GM18502 (cell line): ENCODE measurements around the gene SLC22A1.
"Not testable (repeated sequence)": the region's sequence is repeated elsewhere in the genome, so short reads cannot be mapped to it uniquely, and the experiment has no call there.

ENCODE experiments used
- ATAC-seq: cut with Tn5 transposase; IDR thresholded peaks from one replicate; pipeline ENCODE4 v1.9.1; 2021; ENCODE audit warnings: mild to moderate bottlenecking; ENCODE audit not compliant: unreplicated experiment, poor library complexity

SLC22A1 gene

DNA sequence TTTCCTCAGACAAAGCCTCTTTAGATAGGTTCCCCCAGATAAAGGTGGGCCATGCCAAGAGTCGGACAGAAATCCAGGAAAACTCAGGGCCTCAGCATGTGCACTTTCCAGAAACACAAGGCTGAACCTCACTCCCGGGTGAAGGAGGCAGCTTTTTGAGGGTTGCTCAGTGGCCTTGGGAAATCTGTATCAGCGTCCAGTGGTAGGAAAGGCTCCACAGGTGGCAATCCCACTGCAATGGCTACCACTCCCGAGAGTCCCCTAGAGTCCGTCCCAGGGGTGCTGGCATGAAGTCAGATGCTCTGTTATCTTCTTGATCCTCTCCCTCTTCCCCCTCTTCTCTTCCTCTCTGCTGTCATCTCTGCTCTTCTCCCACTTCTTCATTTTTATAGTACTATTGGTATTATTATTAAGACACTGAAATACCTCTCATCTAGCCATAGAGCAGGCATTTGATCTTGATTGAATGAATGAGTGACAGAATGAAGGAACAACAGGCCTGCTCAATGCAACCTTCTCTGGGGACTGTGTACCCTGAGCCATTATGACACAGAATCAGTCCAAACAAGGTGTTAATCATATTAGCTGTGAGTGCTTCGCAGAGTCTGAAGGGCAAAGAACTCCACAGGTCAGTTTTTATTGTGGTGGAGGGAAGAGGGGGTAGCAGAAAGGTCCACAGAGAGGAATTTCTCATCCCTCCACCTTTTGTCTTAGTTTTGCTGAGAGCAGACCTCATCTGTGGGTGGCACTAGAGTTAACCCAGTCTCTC is 13.3 kb downstream of the SLC22A1 start:
- no peak for ATAC-seq

GRCh38 chr6:160135907-160136655 is 14.5 kb downstream of the SLC22A1 start:
- ATAC-seq, result no peak

- ATAC-seq, result no peak
Measured at GRCh38 chr6:160137130-160137988, 15.7 kb downstream of the SLC22A1 start.

- peak; percentile 74 for ATAC-seq
Measured at GRCh38 chr6:160137989-160138835, 16.6 kb downstream of the SLC22A1 start.

DNA sequence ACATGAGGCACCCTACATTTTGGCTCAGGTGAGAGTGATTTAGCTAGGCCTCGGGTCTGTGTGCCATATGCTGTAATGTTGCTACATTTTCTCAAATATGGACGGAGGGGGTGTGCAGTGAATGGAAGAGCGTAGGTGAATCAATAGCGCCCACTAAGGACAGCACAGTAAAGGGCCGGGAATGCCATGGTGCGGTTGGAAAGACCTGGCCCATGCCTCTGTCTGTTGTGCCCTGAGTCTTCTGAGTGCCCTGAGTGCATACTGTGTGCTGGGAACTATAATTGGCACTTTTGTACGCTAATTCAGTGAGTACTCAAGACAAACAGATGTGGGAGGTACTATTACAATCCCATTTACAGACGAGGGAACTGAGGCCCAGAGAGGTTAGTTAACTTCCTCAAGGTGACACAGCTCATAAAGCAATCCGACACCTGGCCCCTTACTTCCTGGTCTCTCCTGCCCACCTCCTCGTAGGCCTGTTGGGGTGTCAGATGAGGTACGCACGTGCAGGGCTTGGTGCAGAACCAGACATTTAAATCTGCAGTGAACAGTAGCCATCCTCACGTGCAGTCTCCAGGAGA is 17.3 kb downstream of the SLC22A1 start:
- no peak for ATAC-seq

GRCh38 chr6:160139420-160139851 is 17.8 kb downstream of the SLC22A1 start:
- ATAC-seq, result no peak

DNA sequence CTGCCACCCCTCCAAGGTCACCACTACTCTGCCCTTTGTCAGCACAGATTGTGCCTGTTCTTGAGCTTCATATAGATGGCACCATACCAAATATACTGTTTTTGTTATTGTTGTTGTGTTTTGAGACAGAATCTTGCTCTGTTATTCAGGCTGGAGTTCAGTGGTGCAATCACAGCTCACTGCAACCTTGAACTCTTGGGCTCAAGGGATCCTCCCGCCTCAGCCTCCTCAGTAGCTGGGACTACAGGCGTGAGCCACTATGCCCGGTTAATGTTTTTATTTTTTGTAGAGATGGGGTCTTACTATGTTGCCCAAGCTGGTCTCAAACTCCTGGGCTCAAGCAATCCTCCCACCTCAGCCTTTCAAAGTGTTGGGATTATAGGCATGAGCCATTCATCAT is 18.9 kb downstream of the SLC22A1 start:
- ATAC-seq, result not testable (repeated sequence)

DNA sequence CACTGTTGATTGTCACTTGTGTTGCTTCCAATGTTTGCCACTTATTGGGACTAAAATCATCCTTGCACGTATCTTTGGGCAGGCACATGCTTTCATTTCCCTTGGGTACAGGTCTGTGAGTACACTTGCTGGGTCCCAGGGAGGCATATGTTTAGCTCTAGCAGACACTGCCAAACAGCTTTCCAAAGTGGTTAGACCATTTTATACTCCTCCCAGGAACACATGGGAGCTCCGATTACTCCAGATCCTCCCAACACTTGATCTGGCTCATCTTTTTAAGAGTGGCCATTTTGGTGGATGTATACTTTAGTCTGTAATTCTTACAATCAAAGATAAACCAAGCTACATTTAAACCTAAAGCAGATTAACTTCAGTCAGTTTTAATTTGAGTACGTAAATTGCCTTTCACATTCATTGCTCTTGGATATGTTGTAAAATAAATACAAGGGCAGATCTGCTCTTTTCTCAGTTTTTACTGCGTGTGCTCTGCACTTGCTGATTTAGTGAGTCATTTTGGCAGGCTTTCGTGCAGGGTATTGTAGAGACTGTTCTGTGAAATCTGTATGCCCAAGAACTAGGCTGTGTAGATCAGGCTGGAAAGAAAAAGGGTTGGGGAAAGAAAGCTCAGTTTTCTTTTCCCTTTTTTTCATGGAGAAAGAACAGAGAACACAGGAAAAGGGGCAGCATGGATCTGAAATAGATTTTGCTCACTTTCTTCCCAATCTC is 19.5 kb downstream of the SLC22A1 start:
- no peak for ATAC-seq

GRCh38 chr6:160142115-160142715 is 20.6 kb downstream of the SLC22A1 start:
- ATAC-seq, result no peak

GRCh38 chr6:160146454-160147145 is 25.0 kb downstream of the SLC22A1 start:
- ATAC-seq, result no peak

DNA sequence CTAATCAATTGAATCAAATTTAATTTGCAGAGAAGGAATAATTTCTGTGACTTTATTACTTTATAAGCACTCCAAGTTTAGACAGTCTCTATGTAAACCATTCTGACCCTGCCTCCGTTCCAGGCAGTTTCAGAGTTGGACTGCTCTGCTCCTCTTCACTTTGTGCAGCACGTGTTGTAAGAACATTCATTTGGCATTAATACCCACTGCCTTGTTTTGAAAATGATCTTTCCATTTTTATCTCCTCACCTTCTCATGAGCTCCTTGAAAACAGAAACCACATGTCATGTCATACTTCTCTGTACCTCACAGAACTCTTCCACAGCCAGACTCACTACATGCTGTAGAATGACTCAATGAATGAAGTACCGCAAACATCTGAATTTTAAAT is 25.5 kb downstream of the SLC22A1 start:
- ATAC-seq, result no peak

- no peak for ATAC-seq
Measured at GRCh38 chr6:160154471-160154870, 32.9 kb downstream of the SLC22A1 start.

DNA sequence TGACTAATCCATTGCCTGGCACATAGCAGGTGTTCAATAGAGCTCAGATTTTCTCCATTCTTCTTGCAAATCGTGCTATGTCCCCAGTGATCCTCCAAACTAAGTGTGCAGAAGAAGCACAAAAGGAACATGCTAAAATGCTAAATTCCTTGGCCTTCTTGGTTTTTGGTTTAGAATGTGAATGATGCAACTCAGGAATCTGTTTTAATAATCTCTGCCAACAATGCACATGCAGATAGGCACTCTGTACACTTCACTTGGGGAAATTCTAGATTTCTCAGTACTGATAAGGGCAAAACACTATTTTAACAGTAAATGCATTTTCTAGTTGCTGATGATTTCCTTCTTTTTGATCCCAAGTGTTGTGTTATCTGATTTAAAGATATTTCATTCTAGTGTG is 35.2 kb downstream of the SLC22A1 start:
- ATAC-seq, result no peak

- ATAC-seq, result no peak
Measured at GRCh38 chr6:160160450-160160849, 38.8 kb downstream of the SLC22A1 start.

- no peak for ATAC-seq
Measured at GRCh38 chr6:160160929-160161646, 39.5 kb downstream of the SLC22A1 start.

GRCh38 chr6:160161647-160161986 is 40.0 kb downstream of the SLC22A1 start:
- no peak for ATAC-seq

GRCh38 chr6:160162030-160162566 is 40.5 kb downstream of the SLC22A1 start:
- ATAC-seq, result no peak
